IMR-90 (cell line): ENCODE data around the gene SURF4.

Source experiments
- BHLHE40 ChIP-seq: fragments of 150-350 bp; IDR thresholded peaks from 2 replicates; pipeline ENCODE4 v1.6.1; 2016; ENCODE audit warnings: mild to moderate bottlenecking, low read depth, low read length
- CEBPB ChIP-seq: IDR thresholded peaks from 2 replicates; pipeline ENCODE4 v1.6.1; 2012; ENCODE audit warnings: low read depth, low read length, improper control_type of control experiment
- CHD1 ChIP-seq: IDR thresholded peaks from 2 replicates; pipeline ENCODE4 v1.6.1; 2012; ENCODE audit warnings: low read depth, low read length, improper control_type of control experiment
- CTCF ChIP-seq: conservative IDR thresholded peaks from 2 replicates; pipeline ENCODE4 v1.5.1; 2012; ENCODE audit warnings: mild to moderate bottlenecking, low read depth, low read length, improper control_type of control experiment
- ELK1 ChIP-seq: fragments of 150-350 bp; IDR thresholded peaks from 2 replicates; pipeline ENCODE4 v1.6.1; 2016; ENCODE audit warnings: low read depth, mild to moderate bottlenecking, low read length, moderate library complexity, borderline replicate concordance
- MAFK ChIP-seq: IDR thresholded peaks from 2 replicates; pipeline ENCODE4 v1.6.1; 2012; ENCODE audit warnings: low read depth, low read length, improper control_type of control experiment
- MAZ ChIP-seq: IDR thresholded peaks from 2 replicates; pipeline ENCODE4 v1.6.1; 2012; ENCODE audit warnings: low read depth, mild to moderate bottlenecking, low read length, improper control_type of control experiment, moderate library complexity, borderline replicate concordance
- MXI1 ChIP-seq: IDR thresholded peaks from 2 replicates; pipeline ENCODE4 v1.6.1; 2012; ENCODE audit warnings: low read depth, mild to moderate bottlenecking, low read length, moderate library complexity, borderline replicate concordance
- POLR2A ChIP-seq: IDR thresholded peaks from 2 replicates; pipeline ENCODE4 v1.6.1; 2012; ENCODE audit warnings: mild to moderate bottlenecking, low read depth, low read length
- RAD21 ChIP-seq: IDR thresholded peaks from 2 replicates; pipeline ENCODE4 v1.6.1; 2012; ENCODE audit warnings: low read length, improper control_type of control experiment
- RCOR1 ChIP-seq: IDR thresholded peaks from 2 replicates; pipeline ENCODE4 v1.6.1; 2012; ENCODE audit warnings: mild to moderate bottlenecking, low read length, improper control_type of control experiment; ENCODE audit not compliant: insufficient replicate concordance
- RFX5 ChIP-seq: IDR thresholded peaks from 2 replicates; pipeline ENCODE4 v1.8.0; 2012; ENCODE audit warnings: low read depth, mild to moderate bottlenecking, low read length, moderate library complexity
- SMC3 ChIP-seq: fragments of 150-350 bp; IDR thresholded peaks from 2 replicates; pipeline ENCODE4 v1.6.1; 2016; ENCODE audit warnings: low read depth, mild to moderate bottlenecking, antibody characterized with exemption, low read length, moderate library complexity
- USF2 ChIP-seq: fragments of 150-350 bp; IDR thresholded peaks from 2 replicates; pipeline ENCODE4 v1.6.1; 2017; ENCODE audit warnings: mild to moderate bottlenecking, antibody characterized with exemption, low read length, low read depth

GRCh38 chr9:133372144-133372543 lies 3.7 kb downstream of the SURF4 start:
- TF ChIP-seq CTCF = no peak
- no peak for TF ChIP-seq MAFK
- TF ChIP-seq CEBPB = no peak
- TF ChIP-seq RAD21 = no peak
- TF ChIP-seq POLR2A = no peak
- TF ChIP-seq MAZ = no peak
- no peak for TF ChIP-seq MXI1
- no peak for TF ChIP-seq SMC3
- TF ChIP-seq CHD1 = no peak
- no peak for TF ChIP-seq BHLHE40
- no peak for TF ChIP-seq RCOR1
- TF ChIP-seq USF2 = no peak
- TF ChIP-seq RFX5 = no peak
- no peak for TF ChIP-seq ELK1
